GM13977 (cell line): Measurements from ENCODE around the gene LIPE.

Experiments
- DNase-seq: peaks from one replicate; pipeline ENCODE4 v3.0.0; 2012; ENCODE audit warnings: low spot score
- in situ Hi-C: fragments of 300-500 bp; cut with MboI; formaldehyde crosslinking; loops from one replicate; pipeline ENCODE4 v1.12.0; 2022; ENCODE audit warnings: low sequenced_read_pairs, low pct_unique_long_range_greater_than_20kb, mixed read lengths, inconsistent platforms; ENCODE audit not compliant: unreplicated experiment
- TF ChIP-seq, protein P1 (sequence below): IDR thresholded peaks from 2 replicates; pipeline ENCODE4 v1.5.1; 2012; ENCODE audit warnings: mild to moderate bottlenecking, control low read depth; ENCODE audit not compliant: insufficient read depth; ENCODE audit errors: extremely low read depth, missing control alignments

Gene LIPE

DNA sequence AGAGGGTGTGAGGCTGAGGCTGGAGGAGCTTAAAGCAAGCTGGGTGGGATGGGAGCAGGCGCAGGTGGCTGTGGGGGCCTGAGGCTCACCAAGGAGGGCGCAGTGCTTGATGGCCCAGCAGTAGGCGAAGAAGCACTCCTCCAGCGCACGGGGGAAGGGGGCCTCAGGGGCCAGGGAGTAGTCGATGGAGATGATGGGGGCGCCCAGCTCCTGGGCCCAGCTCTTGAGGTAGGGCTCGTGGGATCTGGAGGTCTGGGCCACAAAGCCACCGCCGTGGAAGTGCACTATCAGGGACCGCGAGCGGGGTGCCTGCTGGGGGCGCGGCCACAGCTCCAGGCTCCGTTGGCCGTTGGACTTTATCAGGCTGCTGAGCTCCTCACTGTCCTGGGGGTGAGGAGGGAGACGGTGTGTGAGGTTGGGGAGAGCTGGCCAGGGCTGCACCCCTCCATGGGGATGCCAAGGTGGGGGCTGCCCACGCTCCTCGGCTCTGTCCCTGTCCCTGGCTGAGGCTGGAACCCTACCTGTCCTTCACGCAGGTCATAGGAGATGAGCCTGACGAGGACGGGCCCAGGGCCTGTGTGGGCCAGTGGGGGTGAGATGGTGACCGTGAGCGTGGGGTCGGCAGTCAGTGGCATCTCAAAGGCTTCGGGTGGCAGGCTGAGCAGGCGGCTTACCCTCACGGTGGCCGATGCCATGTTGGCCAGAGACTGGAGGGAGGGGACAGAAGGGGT, 19.9 kb downstream of the LIPE start:
- no peak for DNase-seq
- TF ChIP-seq, protein P1, sequence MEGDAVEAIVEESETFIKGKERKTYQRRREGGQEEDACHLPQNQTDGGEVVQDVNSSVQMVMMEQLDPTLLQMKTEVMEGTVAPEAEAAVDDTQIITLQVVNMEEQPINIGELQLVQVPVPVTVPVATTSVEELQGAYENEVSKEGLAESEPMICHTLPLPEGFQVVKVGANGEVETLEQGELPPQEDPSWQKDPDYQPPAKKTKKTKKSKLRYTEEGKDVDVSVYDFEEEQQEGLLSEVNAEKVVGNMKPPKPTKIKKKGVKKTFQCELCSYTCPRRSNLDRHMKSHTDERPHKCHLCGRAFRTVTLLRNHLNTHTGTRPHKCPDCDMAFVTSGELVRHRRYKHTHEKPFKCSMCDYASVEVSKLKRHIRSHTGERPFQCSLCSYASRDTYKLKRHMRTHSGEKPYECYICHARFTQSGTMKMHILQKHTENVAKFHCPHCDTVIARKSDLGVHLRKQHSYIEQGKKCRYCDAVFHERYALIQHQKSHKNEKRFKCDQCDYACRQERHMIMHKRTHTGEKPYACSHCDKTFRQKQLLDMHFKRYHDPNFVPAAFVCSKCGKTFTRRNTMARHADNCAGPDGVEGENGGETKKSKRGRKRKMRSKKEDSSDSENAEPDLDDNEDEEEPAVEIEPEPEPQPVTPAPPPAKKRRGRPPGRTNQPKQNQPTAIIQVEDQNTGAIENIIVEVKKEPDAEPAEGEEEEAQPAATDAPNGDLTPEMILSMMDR = no peak
- in situ Hi-C loops = no loop called here

DNA sequence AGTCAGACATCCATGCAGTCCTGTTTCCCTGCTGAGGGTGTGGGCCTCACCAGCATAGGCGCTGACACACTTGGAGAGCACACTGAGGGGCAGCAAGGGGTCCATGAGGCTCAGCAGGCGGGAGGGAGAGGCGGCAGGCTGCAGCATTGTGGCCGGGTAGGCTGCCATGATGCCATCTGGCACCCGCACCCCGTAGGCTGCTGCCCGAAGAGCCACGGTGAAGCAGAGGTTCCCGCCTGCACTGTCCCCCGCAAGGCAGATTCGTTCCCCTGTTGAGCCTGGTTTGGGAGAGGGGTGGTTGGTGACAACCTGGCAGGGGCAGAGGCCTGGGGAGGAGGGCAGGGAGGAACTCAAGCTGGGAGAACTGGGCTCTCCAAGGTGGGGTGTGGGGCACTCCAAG, 21.1 kb downstream of the LIPE start:
- TF ChIP-seq, protein P1 = no peak
- in situ Hi-C loops = no loop called here
- DNase-seq = no peak

DNA sequence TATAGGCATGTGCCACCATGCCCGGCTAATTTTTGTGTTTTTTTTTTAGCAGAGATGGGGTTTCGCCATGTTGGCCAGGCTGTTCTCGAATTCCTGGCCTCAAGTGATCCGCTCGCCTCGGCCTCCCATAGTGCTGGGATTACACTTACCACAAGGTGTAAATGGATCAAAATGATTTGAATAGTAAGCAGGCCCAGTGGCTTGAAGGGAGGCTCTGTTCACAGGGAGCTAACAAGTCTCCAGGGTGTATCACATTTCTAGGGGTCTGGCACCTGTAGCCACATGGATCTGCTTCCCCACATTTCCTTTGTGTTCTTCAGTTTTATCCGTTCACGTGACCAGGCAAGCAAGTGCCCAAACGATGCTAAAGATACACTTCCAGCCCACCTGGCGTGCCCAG, 23.6 kb downstream of the LIPE start:
- DNase-seq = no peak
- TF ChIP-seq, protein P1 = no peak
- in situ Hi-C loops = no loop called here

DNA sequence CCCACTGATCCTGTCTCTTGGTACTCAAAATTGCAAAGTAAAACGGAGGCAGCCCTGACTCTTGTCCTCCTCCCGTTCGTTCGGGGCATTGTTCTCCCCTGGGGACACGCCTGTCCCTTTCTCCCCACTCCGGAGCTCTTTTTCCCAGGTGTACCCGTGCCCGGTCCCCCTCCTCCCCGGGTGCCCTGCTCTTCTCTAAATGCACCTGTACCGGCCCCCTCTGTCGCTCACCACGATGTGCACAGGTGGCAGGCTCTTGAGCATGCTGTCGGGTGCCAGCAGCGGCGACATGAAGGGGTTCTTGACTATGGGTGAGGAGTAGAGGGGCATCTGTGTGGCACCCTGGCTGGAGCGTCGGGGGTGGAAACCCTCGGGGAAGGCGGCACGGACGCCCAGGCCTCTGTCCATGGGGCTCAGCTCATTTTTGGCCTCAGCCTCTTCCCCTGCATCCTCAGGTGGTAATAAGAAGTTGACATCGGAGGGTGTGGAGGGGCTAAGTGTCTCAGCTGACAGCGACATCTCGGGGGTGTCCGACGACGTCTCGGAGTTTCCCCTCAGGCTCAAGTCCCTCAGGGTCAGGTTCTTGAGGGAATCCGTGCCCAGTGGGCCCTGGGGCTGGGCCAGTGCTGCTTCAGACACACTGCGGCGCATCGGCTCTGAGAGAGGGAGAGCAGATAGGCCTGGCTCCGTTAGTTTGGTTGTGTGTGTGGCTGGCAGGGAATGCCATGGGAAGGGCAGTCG, 24.6 kb downstream of the LIPE start:
- DNase-seq = no peak
- in situ Hi-C loops = no loop called here
- TF ChIP-seq, protein P1 = no peak

DNA sequence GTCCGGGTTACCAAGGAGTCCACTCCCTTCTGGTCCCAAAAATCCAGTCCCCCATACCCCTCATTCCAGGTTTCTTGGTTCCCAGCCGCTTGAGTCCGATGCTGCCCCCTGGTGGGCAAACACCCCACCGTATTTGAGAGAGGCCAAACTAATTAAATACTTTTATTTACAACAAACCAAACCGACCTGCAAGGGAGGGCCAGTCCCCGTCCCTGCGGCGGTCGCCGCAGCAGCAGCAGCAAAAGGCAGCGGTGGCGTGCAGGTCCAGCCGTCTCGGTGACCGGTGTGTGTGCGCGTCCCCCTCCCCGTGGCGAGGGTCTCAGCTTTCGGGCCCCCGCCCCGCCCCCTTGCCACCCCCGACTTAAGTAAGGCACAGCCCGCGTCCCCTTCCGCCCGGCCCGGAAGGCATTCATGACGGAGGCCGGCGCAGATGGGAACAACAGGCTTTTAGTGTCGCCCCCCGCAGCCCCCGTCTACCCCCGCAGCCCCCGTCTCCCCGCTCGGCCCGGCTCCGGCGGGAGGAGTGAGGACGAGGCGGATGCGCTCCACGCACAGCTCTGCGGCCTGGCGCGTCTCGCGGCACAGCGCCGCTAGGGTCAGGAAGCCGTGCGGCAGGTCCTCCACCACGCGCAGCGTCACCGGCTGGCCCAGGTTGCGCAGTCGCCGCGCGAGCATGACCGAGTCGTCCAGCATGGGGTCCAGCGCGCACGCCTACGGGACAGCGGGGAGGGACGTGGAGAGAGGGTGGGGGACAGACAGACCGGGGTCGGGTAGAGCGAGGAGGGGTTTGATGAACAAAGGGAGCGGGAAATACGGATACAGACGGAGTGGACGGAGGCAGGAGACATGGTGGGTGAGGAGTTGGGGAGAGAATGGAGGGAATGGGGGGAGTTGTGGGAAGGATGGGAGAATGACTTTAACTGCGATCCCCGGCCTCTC, 25.6 kb downstream of the LIPE start:
- TF ChIP-seq, protein P1 = peak; percentile 79
- DNase-seq = peak; percentile 80
- in situ Hi-C loops = no loop called here

DNA sequence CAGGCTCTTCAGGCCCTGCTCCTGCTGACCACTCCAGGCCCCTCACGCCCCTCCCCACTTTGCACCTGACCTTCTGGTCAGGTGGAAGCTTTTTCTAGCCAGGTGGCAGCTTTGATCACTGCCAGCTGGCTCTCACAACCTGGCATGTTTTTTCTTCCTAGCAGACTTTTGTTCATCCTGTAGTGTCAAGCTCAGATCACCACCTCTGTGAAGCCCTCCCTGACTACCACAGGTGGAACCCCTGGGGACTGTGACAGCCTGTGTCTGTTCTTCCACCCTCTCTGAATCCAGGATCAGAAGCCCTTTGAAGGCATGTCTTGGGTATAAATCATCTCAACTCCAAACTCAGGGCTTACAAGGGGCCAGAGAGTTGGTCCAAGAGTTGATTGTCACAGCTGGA, 26.8 kb downstream of the LIPE start:
- TF ChIP-seq, protein P1 = no peak
- in situ Hi-C loops = no loop called here
- no peak for DNase-seq
